Measurements from ENCODE around the gene HECTD1.

DNA sequence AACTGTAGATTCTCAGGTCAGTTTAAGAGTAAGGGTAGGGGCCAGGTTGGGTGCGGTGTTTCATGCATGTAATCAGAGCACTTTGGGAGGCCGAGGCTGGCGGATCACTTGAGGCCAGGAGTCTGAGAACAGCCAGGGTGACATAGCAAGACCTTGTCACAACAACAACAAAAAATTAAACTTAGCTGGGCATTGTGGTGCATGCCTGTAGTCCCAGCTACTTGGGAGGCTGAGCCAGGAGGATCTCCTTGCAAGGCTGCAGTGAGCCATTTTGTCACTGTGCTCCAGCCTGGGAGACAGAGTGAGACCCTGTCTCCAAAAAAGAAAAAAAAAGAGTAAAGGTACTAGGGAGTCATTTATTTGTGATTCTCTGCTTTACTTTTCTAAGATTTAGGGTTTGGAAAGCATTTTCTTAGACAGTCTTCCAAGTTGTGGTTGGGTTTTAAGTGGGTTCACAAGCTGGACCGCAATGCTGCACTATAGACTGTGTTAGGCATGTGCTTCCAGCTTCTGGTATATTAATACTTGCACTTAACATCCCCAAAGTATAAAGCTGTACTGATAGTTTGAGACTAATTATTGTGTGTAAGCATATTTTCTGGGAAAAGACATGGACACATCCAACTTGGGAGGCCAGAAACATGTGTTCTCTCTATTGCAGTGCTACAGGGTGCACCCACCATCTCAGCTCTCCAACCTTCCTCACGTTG is 49.1 kb upstream of the HECTD1 start:
- TF ChIP-seq POLR2A (IDR thresholded peaks at IDR 0.05; ENCODE audit: low read length), result no peak
- no peak for TF ChIP-seq GATA1 (IDR thresholded peaks at IDR 0.05; ENCODE audit: low read depth, low read length)
